Vagina (tissue), 2 donors: ENCODE results near the gene CALHM4.

ENCODE experiments used
- CTCF ChIP-seq, 3 experiments: fragments of 450-650 bp in 2 of 3; fragments of 200-600 bp in 1 of 3; sonication (generic) in 1 of 3; IDR thresholded peaks; one replicate each; pipeline ENCODE4 v1.5.1; 2017 to 2019; ENCODE audit warnings: antibody characterized with exemption in 3 of 3, mild to moderate bottlenecking in 2 of 3, moderate library complexity in 2 of 3
- POLR2AphosphoS5 ChIP-seq, 2 donors: sonication (generic); formaldehyde crosslinking; IDR thresholded peaks; one replicate each; pipeline ENCODE4 v1.9.0; 2017; ENCODE audit warnings: antibody characterized with exemption in 2 of 2, mild to moderate bottlenecking in 2 of 2, low read depth in 1 of 2; ENCODE audit not compliant: insufficient read depth in 1 of 2

- TF ChIP-seq CTCF (IDR thresholded peaks at IDR 0.05) (no peak), POLR2AphosphoS5 (IDR thresholded peaks at IDR 0.05; ENCODE audit: insufficient read depth in 1 of 2, low read depth in 1 of 2) (no peak)
These were observed 6.6 kb downstream of the CALHM4 start for GRCh38 chr6:116560130-116560529.
